ENCODE results near the gene DNAH17.

DNAH17 gene

GRCh38 chr17:78577296-78577695, at the start of gene DNAH17:
DNAH17 (minus strand) TSS chr17:78577396; CDS start chr17:78575057, 2,339 bp downstream.
- no peak for DNase-seq (ENCODE audit: low spot score)

GRCh38 chr17:78624324-78625151, 47.3 kb upstream of the DNAH17 start:
- peak; percentile 73 for DNase-seq (ENCODE audit: low spot score)

- DNase-seq (ENCODE audit: low spot score): no peak
These were observed 46.3 kb upstream of the DNAH17 start for GRCh38 chr17:78623541-78623940.

GRCh38 chr17:78622491-78623265, 45.5 kb upstream of the DNAH17 start:
- no peak for DNase-seq (ENCODE audit: low spot score)

- DNase-seq (ENCODE audit: low spot score): no peak
These were observed 44.7 kb upstream of the DNAH17 start for GRCh38 chr17:78621720-78622490.

GRCh38 chr17:78620099-78620498, 42.9 kb upstream of the DNAH17 start:
- no peak for DNase-seq (ENCODE audit: low spot score)

GRCh38 chr17:78619334-78619733, 42.1 kb upstream of the DNAH17 start:
- no peak for DNase-seq (ENCODE audit: low spot score)

- no peak for DNase-seq (ENCODE audit: low spot score)
These were observed 41.3 kb upstream of the DNAH17 start for GRCh38 chr17:78618264-78619066.

- no peak for DNase-seq (ENCODE audit: low spot score)
These were observed 40.4 kb upstream of the DNAH17 start for GRCh38 chr17:78617511-78618061.

GRCh38 chr17:78616946-78617345, 39.8 kb upstream of the DNAH17 start:
- no peak for DNase-seq (ENCODE audit: low spot score)

- DNase-seq (ENCODE audit: low spot score): no peak
These were observed 38.4 kb upstream of the DNAH17 start for GRCh38 chr17:78615631-78616030.

- no peak for DNase-seq (ENCODE audit: low spot score)
These were observed 36.2 kb upstream of the DNAH17 start for GRCh38 chr17:78613416-78613815.

GRCh38 chr17:78611607-78612006, 34.4 kb upstream of the DNAH17 start:
- DNase-seq (ENCODE audit: low spot score): no peak

GRCh38 chr17:78610951-78611511, 33.8 kb upstream of the DNAH17 start:
- DNase-seq (ENCODE audit: low spot score): no peak

GRCh38 chr17:78609191-78609641, 32.0 kb upstream of the DNAH17 start:
- no peak for DNase-seq (ENCODE audit: low spot score)

- no peak for DNase-seq (ENCODE audit: low spot score)
These were observed 31.6 kb upstream of the DNAH17 start for GRCh38 chr17:78608804-78609186.

- DNase-seq (ENCODE audit: low spot score): no peak
These were observed 31.1 kb upstream of the DNAH17 start for GRCh38 chr17:78608122-78608803.

- no peak for DNase-seq (ENCODE audit: low spot score)
These were observed 29.8 kb upstream of the DNAH17 start for GRCh38 chr17:78607038-78607437.

- DNase-seq (ENCODE audit: low spot score): no peak
These were observed 28.7 kb upstream of the DNAH17 start for GRCh38 chr17:78605886-78606285.

GRCh38 chr17:78605429-78605828, 28.2 kb upstream of the DNAH17 start:
- no peak for DNase-seq (ENCODE audit: low spot score)
